HG03460 (cell line): ENCODE measurements around the gene LDLRAD4.
"Not testable (repeated sequence)": the region's sequence is repeated elsewhere in the genome, so short reads cannot be mapped to it uniquely, and the experiment has no call there.

Source experiments
- ATAC-seq: cut with Tn5 transposase; IDR thresholded peaks from one replicate; pipeline ENCODE4 v1.9.1; 2021; ENCODE audit not compliant: unreplicated experiment

LDLRAD4 gene

GRCh38 chr18:13638719-13639595 is 420.4 kb downstream of the LDLRAD4 start:
- ATAC-seq, result no peak

- no peak for ATAC-seq
Observed at GRCh38 chr18:13640266-13640860, 421.8 kb downstream of the LDLRAD4 start.

- no peak for ATAC-seq
Observed at GRCh38 chr18:13641551-13642439, 423.2 kb downstream of the LDLRAD4 start.

- ATAC-seq, result no peak
Observed at GRCh38 chr18:13642440-13642827, 423.9 kb downstream of the LDLRAD4 start.

GRCh38 chr18:13643261-13643751 is 424.7 kb downstream of the LDLRAD4 start:
- ATAC-seq, result no peak

GRCh38 chr18:13645093-13645492 is 426.5 kb downstream of the LDLRAD4 start:
- no peak for ATAC-seq

- ATAC-seq, result no peak
Observed at GRCh38 chr18:13646633-13647032, 428.1 kb downstream of the LDLRAD4 start.

GRCh38 chr18:13647761-13648160 is 429.2 kb downstream of the LDLRAD4 start:
- no peak for ATAC-seq

- ATAC-seq, result no peak
Observed at GRCh38 chr18:13649397-13650390, 431.1 kb downstream of the LDLRAD4 start.

GRCh38 chr18:13653746-13654433 is 435.3 kb downstream of the LDLRAD4 start:
- no peak for ATAC-seq

GRCh38 chr18:13657974-13658373 is 439.4 kb downstream of the LDLRAD4 start:
- no peak for ATAC-seq

GRCh38 chr18:13658436-13659204 is 440.1 kb downstream of the LDLRAD4 start:
- no peak for ATAC-seq

GRCh38 chr18:13660510-13660909 is 441.9 kb downstream of the LDLRAD4 start:
- no peak for ATAC-seq

GRCh38 chr18:13661051-13661778 is 442.7 kb downstream of the LDLRAD4 start:
- ATAC-seq, result no peak

- ATAC-seq, result no peak
Observed at GRCh38 chr18:13661779-13662256, 443.3 kb downstream of the LDLRAD4 start.

GRCh38 chr18:13672657-13673056 is 454.1 kb downstream of the LDLRAD4 start:
- ATAC-seq, result no peak

GRCh38 chr18:13676471-13676870 is 457.9 kb downstream of the LDLRAD4 start:
- ATAC-seq, result no peak

- not testable (repeated sequence) for ATAC-seq
Observed at GRCh38 chr18:13677350-13677749, 458.8 kb downstream of the LDLRAD4 start.
